SK-MEL-5 (cell line): Measurements from ENCODE around the gene FCER2. TPM values are rescaled to one million over a fixed set of nuclear protein-coding genes. Genes with fewer than 3 reads are reported as not detected.

Experiments used
- DNase-seq: peaks from one replicate; pipeline ENCODE4 v3.0.0-alpha.2; 2016; ENCODE audit warnings: low read depth, low spot score
- in situ Hi-C: cut with HindIII; loops from 2 replicates; pipeline ENCODE4 v1.10.0; 2016; ENCODE audit warnings: low sequenced_read_pairs, high pct_unique_total_duplicates, low pct_unique_long_range_greater_than_20kb
- total RNA-seq: library from RNA; depleted of rRNA; stranded (reverse); fragments of >200 nt; shearing (Covaris generic); gene quantifications from 2 replicates; pipeline ENCODE4 v1.2.3, GENCODE V29; 2014

FCER2 gene
- total RNA-seq, 1 experiment from 2014 or later = not detected

DNA sequence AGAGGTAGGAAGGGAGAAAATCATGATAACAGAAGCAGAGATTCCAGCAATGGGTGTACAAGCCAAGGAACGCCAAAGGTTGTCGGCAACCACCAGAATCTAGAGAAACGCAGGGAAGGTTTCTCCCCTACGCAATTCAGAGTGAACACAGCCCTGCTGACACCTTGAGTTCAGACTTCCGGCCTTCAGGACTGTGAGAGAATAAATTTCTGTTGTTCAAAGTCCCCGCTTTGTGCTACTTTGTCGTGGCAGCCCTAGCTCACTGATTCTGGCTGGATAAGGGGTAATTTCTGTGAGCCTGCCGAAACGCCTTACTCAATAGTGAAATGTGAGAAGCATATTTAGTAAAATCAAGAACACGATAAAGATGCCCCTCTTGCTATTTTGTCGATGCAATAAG, 35.3 kb upstream of the FCER2 start:
- in situ Hi-C loops = no loop called here
- DNase-seq = no peak

DNA sequence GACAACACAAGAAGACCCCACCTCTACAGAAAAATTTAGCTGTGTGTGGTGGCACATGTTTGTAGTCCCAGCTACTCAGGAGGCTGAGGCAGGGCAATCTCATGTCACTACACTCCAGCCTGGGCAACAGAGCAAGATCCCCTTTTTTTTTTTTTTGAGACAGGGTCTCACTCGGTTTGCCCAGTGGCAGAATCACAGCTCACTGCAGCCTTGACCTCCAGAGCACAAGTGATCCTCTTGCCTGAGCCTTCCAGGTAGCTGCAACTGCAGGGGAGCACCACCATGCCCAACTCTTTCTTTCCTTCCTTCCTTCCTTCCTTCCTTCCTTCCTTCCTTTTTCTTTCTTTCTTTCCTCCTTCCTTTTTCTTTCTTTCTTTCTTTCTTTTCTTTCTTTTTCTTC, 34.2 kb upstream of the FCER2 start:
- in situ Hi-C loops = no loop called here
- no peak for DNase-seq

- in situ Hi-C loops = no loop called here
Observed at GRCh38 chr19:7734220-7735203, 32.6 kb upstream of the FCER2 start.

DNA sequence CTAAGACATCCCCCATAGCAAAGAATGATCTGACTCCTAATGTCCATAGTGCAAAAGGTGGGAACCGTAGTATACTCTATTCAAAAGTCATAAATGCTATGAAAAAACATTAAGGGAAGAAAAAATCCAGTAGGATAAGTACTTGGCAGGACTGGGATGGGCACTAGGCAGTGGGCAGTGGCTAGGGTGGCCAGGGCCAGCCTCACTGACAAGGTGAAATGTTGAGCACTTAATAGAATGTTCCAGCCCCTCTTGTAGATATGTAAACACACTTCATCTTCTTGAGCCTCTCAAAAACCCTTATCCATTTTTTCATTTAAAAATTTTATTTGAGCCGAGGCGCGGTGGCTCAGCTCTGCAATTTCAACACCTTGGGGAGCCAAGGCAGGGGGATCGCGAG, 31.4 kb upstream of the FCER2 start:
- no peak for DNase-seq
- in situ Hi-C loops = no loop called here

More at GRCh38 chr19:7734220-7735203, 32.6 kb upstream of the FCER2 start:
- no peak for DNase-seq

DNA sequence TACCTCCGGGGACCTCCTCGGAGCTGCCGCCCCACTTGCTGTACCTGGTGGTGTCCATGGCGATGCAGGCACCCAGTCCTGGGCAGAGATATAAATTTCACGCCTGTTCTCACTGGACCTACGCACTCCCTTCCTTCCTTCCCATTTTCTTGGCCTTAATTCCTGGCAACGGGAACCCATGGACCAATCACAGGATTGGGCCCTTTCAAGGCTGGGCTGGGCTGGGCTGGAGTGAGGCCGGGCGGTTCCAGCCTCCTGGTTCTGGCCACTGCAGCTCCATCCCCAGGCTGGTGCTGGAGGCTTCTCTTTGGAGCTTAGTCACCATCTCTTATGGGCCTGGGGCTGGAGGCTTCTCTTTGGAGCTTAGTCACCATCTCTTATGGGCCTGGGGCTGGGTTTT, 30.1 kb upstream of the FCER2 start, which contains the start of gene CLEC4G:
Gene CLEC4G (minus strand): TSS at position 66 of the 400 bp plus-strand sequence. CDS start 8 bp downstream, at position 58.
- in situ Hi-C loops = no loop called here

GRCh38 chr19:7731615-7732014, 29.7 kb upstream of the FCER2 start:
- in situ Hi-C loops = no loop called here
- no peak for DNase-seq

More for the DNA sequence above, 30.1 kb upstream of the FCER2 start, which contains the start of gene CLEC4G:
- no peak for DNase-seq

DNA sequence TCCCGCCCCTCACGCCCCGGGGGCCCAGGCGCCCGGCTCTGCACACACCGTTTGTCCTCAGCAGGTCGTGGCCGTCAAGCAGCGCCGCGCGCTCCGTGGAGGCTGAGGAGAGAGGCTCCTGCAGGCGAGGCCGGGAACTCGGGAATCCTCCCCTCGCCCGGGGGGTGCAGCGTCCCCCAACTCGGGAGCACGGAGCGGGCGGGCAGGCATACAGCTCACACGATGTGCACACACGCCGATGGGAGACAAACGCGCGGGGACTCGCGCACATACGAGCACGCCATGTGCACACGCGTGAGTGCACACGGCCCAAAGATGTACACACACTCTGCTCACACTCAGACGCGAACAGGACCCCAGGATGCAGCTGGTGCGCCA, 29.3 kb upstream of the FCER2 start:
- no peak for DNase-seq
- in situ Hi-C loops = no loop called here

- DNase-seq = no peak
- in situ Hi-C loops = no loop called here
Observed at GRCh38 chr19:7730286-7731217, 28.6 kb upstream of the FCER2 start.

DNA sequence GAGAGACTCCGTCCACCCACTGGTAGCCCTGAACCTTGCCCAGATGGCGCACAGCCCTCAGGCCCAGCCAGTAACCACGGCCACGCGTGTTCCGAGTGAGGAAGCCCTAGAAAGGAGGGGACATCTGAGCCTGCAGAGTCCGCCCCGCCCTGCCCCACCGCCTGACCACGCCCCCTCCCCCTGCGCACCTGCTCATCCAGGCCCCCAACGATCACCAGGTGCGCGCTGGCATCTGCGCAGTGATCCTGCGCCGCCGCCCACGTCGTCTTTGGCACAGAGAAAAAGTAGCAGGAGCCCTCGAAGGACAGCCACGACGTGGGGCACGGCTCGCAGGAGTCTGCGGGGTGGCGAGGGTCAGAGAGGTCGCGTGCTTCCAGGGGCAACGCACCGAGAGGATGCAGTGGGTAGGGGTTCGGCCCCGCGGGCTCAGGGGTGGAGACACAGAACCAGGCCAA, 27.9 kb upstream of the FCER2 start:
- no peak for DNase-seq
- in situ Hi-C loops = no loop called here

GRCh38 chr19:7729211-7729610, 27.3 kb upstream of the FCER2 start:
- in situ Hi-C loops = no loop called here
- DNase-seq = no peak

DNA sequence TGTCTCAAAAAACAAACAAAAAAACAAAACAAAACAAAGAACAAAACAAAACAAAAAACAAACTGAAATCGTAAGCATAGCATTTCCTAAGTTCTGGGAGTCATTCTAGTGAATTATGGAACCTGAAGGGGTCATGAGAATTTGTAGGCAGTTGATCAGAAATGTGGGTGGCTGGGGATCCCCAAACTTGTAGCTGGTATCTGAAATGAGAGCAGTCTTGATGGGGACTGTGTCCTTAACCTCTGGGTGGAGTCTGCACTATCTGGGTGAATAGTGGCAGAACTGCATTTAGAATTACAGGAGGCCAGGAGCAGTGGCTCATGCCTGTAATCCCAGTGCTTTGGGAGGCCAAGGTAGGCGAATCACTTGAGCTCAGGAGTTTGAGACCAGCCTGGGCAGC, 23.9 kb upstream of the FCER2 start:
- no peak for DNase-seq
- in situ Hi-C loops = no loop called here

- in situ Hi-C loops = no loop called here
- no peak for DNase-seq
Observed at GRCh38 chr19:7722231-7722651, 20.3 kb upstream of the FCER2 start.

- no peak for DNase-seq
- in situ Hi-C loops = no loop called here
Observed at GRCh38 chr19:7720351-7720750, 18.4 kb upstream of the FCER2 start.

GRCh38 chr19:7718668-7719067, 16.7 kb upstream of the FCER2 start:
- in situ Hi-C loops = no loop called here

GRCh38 chr19:7716762-7717161, 14.8 kb upstream of the FCER2 start:
- in situ Hi-C loops = no loop called here
- no peak for DNase-seq

More at GRCh38 chr19:7718668-7719067, 16.7 kb upstream of the FCER2 start:
- no peak for DNase-seq

DNA sequence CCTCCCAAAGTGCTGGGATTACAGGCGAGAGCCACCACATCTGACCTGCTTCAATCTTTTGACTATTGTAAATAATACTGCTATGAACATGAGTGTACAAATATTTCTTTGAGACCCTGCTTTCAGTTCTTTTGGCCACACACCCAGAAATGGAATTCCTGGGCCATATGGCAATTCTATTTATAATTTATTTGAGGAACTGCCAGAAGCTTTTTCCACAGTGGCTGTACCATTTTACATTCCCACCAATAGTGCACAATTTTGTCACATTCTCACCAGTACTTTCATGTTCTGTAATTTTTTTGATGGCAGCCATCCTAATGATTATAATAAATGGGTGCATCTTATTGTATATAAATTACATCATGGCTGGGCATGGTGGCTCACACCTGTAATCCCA, 13.7 kb upstream of the FCER2 start:
- in situ Hi-C loops = no loop called here
- no peak for DNase-seq

- in situ Hi-C loops = no loop called here
Observed at GRCh38 chr19:7710616-7711015, 8.7 kb upstream of the FCER2 start.

GRCh38 chr19:7709932-7710460, 8.1 kb upstream of the FCER2 start:
- in situ Hi-C loops = no loop called here
- no peak for DNase-seq

More at GRCh38 chr19:7710616-7711015, 8.7 kb upstream of the FCER2 start:
- DNase-seq = no peak
